ENCODE results near the gene DHRS7C.

GRCh38 chr17:9814337-9814945 is 23.0 kb upstream of the DHRS7C start:
- TF ChIP-seq CTCF (IDR thresholded peaks at IDR 0.05) = no peak
- TF ChIP-seq POLR2A (IDR thresholded peaks at IDR 0.05) = no peak
